ENCODE measurements around the gene CC2D1B. TPM values are rescaled to one million over a fixed set of nuclear protein-coding genes. Genes with fewer than 3 reads are reported as not detected.

CC2D1B gene
- total RNA-seq, 2 experiments from 2014 or later = 29.2 to 38.1 TPM

GRCh38 chr1:52356818-52357355 is 9.1 kb downstream of the CC2D1B start:
- H4K20me1 ChIP-seq (ENCODE audit: insufficient read depth, low read length) = no peaks in the 10 kb centered on the region
- no peak overlapping the region for H2AFZ ChIP-seq (ENCODE audit: low read length)
- H3K4me3 ChIP-seq (ENCODE audit: low read depth, low read length, poor library complexity, severe bottlenecking) = no peak overlapping the region
- H3K4me1 ChIP-seq (ENCODE audit: insufficient read depth, low read length, poor library complexity, severe bottlenecking) = no peaks in the 10 kb centered on the region
- TF ChIP-seq, protein P1, sequence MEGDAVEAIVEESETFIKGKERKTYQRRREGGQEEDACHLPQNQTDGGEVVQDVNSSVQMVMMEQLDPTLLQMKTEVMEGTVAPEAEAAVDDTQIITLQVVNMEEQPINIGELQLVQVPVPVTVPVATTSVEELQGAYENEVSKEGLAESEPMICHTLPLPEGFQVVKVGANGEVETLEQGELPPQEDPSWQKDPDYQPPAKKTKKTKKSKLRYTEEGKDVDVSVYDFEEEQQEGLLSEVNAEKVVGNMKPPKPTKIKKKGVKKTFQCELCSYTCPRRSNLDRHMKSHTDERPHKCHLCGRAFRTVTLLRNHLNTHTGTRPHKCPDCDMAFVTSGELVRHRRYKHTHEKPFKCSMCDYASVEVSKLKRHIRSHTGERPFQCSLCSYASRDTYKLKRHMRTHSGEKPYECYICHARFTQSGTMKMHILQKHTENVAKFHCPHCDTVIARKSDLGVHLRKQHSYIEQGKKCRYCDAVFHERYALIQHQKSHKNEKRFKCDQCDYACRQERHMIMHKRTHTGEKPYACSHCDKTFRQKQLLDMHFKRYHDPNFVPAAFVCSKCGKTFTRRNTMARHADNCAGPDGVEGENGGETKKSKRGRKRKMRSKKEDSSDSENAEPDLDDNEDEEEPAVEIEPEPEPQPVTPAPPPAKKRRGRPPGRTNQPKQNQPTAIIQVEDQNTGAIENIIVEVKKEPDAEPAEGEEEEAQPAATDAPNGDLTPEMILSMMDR (conservative IDR thresholded peaks at IDR 0.05; ENCODE audit: low read length) = no peak
- TF ChIP-seq EZH2phosphoT487 (IDR thresholded peaks at IDR 0.05; ENCODE audit: borderline replicate concordance, low read depth, low read length) = no peak
- H3K4me2 ChIP-seq (ENCODE audit: low read length) = no peak overlapping the region
- peaks cover 98% of the 10 kb centered on the region for H3K36me3 ChIP-seq (ENCODE audit: insufficient read depth, low read length)
- H3K79me2 ChIP-seq (ENCODE audit: insufficient read depth, low read depth, low read length) = no peaks in the 10 kb centered on the region
- H3K9me2 ChIP-seq (ENCODE audit: insufficient read depth, low read length) = no peaks in the 10 kb centered on the region
- H3K27ac ChIP-seq (ENCODE audit: low read depth, low read length, poor library complexity, severe bottlenecking) = no peak overlapping the region
- intact Hi-C loops (cut with micrococcal nuclease; ENCODE audit: unreplicated experiment) = no loop called here
- no peaks in the 10 kb centered on the region for H3K9me3 ChIP-seq (ENCODE audit: low read length)
- ChIA-PET POLR2A (no interaction called here), CTCF (ENCODE audit: unreplicated experiment) (no interaction called here)
- no peak for DNase-seq (ENCODE audit: low spot score)
- no TSS peak for BruUV-seq (replicated peaks)

DNA sequence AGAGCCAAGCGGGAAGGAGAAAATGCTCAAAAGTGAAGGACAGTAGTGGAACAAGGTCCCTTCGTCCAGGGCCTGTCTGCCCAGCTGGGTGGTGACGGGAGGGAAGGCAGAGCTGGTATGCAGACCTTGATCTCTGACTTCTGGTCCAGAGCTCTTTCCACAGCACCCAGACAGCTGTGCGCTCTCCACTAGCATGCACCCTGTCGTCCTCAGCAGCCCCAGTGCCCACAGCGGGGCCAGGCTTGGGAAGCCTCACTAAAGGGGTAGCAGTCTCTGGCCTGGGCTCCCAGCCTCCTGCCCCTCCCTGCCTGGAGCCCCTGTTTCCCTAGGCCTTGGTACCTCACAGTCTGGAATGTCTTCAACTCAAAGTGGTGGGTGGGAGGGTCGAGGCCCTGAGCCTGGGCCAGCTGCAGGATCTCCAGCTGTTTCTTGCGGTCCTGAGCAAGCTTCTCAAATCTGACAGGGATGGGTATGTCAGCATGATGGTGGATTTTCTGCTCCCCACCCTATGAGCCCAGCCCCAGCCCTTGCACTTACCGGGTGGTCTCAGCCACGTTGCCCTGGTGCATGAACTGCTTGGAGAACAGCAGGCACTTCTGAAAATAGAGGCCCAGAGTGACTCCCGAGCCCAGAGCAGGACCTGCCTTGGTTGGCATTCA is 10.0 kb downstream of the CC2D1B start:
- no peaks in the 10 kb centered on the region for H3K79me2 ChIP-seq (ENCODE audit: insufficient read depth, low read depth, low read length)
- no TSS peak for BruUV-seq (replicated peaks)
- H3K4me1 ChIP-seq (ENCODE audit: insufficient read depth, low read length, poor library complexity, severe bottlenecking) = no peaks in the 10 kb centered on the region
- ChIA-PET CTCF (ENCODE audit: unreplicated experiment) (no interaction called here), POLR2A (no interaction called here)
- DNase-seq (ENCODE audit: low spot score) = no peak
- H3K36me3 ChIP-seq (ENCODE audit: insufficient read depth, low read length) = peaks cover 96% of the 10 kb centered on the region
- no peak overlapping the region for H3K4me3 ChIP-seq (ENCODE audit: low read depth, low read length, poor library complexity, severe bottlenecking)
- H3K9me2 ChIP-seq (ENCODE audit: insufficient read depth, low read length) = no peaks in the 10 kb centered on the region
- no peak overlapping the region for H2AFZ ChIP-seq (ENCODE audit: low read length)
- no peak overlapping the region for H3K4me2 ChIP-seq (ENCODE audit: low read length)
- H3K9me3 ChIP-seq (ENCODE audit: low read length) = no peaks in the 10 kb centered on the region
- intact Hi-C loops (cut with micrococcal nuclease; ENCODE audit: unreplicated experiment) = no loop called here
- TF ChIP-seq, protein P1 (conservative IDR thresholded peaks at IDR 0.05; ENCODE audit: low read length) = no peak
- TF ChIP-seq EZH2phosphoT487 (IDR thresholded peaks at IDR 0.05; ENCODE audit: borderline replicate concordance, low read depth, low read length) = no peak
- no peak overlapping the region for H3K27ac ChIP-seq (ENCODE audit: low read depth, low read length, poor library complexity, severe bottlenecking)
- no peaks in the 10 kb centered on the region for H4K20me1 ChIP-seq (ENCODE audit: insufficient read depth, low read length)

DNA sequence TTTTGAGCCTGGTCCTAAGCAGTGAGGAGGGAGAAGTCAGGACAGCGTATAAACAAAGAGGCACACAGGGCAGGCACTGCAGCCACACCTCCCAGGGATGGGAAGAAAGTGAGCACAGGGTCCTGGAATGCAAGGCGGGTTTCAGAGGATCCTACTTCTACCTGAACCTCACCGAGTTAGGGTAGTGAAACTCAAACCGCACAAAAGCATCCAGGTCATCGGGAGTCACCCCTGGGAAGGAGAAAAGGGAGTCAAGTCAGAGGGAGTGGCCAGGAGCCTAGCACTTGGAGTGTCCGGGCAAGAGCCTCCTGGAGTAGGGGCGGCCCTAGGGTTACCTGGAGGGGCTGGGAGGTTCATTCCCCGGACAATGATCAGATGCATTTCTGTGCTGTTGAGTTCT is 10.6 kb downstream of the CC2D1B start:
- no peak for DNase-seq (ENCODE audit: low spot score)
- intact Hi-C loops (cut with micrococcal nuclease; ENCODE audit: unreplicated experiment) = no loop called here
- no peak overlapping the region for H3K4me3 ChIP-seq (ENCODE audit: low read depth, low read length, poor library complexity, severe bottlenecking)
- no peaks in the 10 kb centered on the region for H3K4me1 ChIP-seq (ENCODE audit: insufficient read depth, low read length, poor library complexity, severe bottlenecking)
- H4K20me1 ChIP-seq (ENCODE audit: insufficient read depth, low read length) = no peaks in the 10 kb centered on the region
- H2AFZ ChIP-seq (ENCODE audit: low read length) = no peak overlapping the region
- H3K79me2 ChIP-seq (ENCODE audit: insufficient read depth, low read depth, low read length) = no peaks in the 10 kb centered on the region
- H3K9me3 ChIP-seq (ENCODE audit: low read length) = no peaks in the 10 kb centered on the region
- H3K4me2 ChIP-seq (ENCODE audit: low read length) = no peak overlapping the region
- ChIA-PET POLR2A (no interaction called here), CTCF (ENCODE audit: unreplicated experiment) (no interaction called here)
- BruUV-seq (replicated peaks) = no TSS peak
- no peaks in the 10 kb centered on the region for H3K9me2 ChIP-seq (ENCODE audit: insufficient read depth, low read length)
- H3K27ac ChIP-seq (ENCODE audit: low read depth, low read length, poor library complexity, severe bottlenecking) = no peak overlapping the region
- TF ChIP-seq, protein P1 (conservative IDR thresholded peaks at IDR 0.05; ENCODE audit: low read length) = no peak
- no peak for TF ChIP-seq EZH2phosphoT487 (IDR thresholded peaks at IDR 0.05; ENCODE audit: borderline replicate concordance, low read depth, low read length)
- H3K36me3 ChIP-seq (ENCODE audit: insufficient read depth, low read length) = peaks cover 94% of the 10 kb centered on the region
